GM18519 (cell line): ENCODE results near the gene EXOSC3.
"Not testable (repeated sequence)": the region's sequence is repeated elsewhere in the genome, so short reads cannot be mapped to it uniquely, and the experiment has no call there.

Experiments used
- ATAC-seq: cut with Tn5 transposase; IDR thresholded peaks from one replicate; pipeline ENCODE4 v1.9.1; 2021; ENCODE audit warnings: mild to moderate bottlenecking, moderate library complexity; ENCODE audit not compliant: unreplicated experiment, low FRiP score

Gene EXOSC3

DNA sequence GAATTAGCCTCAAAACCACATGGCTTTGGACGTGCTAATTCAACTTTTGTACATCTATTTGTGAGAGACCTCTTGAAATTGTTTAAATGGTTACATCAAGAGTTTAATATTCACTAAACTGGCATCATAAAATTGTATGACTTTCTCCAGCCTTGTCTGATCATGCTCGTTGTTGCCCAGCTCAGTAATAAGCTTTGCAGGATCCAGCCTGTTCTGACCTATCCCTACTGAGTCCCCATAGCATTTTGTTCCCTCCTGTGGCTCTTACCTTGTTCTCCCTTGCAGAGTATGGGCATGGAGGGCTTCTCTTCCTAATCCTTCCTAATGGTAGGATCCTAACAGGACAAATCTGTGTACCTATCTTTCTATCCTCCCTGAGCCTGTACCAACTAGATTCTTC, 6.3 kb downstream of the EXOSC3 start:
- no peak for ATAC-seq

DNA sequence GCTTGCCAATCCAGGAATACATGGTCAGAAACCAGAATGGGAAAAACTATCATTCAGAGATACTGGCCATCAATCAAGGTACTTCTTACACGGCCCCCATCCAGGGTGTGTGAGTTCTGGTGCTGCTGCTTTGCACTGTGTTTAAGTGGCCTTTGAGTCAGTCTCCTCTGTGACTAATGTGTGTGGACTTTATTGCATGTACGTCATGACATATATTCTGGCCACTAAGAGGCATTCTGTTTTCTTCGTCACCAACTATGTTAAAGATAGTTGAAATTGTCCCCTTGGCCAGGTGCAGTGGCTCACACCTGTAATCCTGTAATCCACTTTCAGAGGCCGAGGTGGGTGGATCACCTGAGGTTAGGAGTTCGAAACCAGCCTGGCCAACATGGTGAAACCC, 8.5 kb downstream of the EXOSC3 start:
- no peak for ATAC-seq

DNA sequence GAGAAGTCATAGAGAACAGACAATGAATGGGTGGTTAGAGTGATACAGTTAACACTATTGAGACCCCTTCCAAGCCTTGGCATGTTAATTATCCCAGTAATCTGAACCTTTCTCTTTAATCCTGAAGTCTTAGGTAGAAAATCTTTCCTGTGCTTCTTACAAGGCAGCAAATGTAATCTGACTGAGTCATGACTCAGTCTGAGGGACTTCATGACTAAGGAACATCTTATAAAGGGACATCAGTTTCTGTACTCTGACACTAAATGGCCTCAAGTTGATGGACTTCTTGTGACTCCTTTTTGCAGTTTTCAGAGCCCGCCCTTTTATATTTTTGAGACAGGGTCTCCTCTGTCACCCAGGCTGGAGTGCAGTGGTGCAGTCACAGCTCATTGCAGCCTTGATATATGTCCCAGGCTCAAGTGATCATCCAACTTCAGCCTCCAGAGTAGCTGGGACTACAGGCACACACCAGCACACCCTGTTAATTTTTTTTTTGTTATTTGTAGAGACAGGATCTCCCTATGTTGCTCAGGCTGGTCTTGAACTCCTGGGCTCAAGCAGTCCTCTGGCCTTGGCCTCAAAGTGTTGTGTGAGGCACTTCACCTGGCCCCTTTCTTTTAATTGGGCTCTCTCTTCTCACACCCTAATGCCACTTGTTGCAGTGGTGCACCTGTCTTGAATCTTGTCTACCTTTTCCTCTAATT, 9.5 kb downstream of the EXOSC3 start:
- no peak for ATAC-seq

DNA sequence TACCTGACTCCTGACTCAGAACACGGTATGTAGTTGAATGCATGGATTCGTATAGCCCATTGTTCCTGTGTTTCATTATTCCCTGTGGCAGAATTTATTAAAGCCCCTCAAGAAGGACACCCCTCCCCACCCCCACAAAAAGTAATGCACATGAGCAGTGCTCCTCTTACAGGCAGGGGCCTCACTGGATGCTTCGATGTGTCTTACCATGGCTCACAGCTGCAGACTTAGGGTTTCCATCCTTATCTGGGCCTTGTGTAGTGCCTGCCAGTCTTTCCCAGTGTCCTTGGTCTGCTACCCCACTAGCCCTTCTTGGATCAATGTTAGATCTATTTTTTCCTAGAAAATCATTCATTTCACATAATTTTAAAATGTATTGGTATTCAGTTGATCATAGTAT, 14.9 kb downstream of the EXOSC3 start:
- ATAC-seq = no peak

DNA sequence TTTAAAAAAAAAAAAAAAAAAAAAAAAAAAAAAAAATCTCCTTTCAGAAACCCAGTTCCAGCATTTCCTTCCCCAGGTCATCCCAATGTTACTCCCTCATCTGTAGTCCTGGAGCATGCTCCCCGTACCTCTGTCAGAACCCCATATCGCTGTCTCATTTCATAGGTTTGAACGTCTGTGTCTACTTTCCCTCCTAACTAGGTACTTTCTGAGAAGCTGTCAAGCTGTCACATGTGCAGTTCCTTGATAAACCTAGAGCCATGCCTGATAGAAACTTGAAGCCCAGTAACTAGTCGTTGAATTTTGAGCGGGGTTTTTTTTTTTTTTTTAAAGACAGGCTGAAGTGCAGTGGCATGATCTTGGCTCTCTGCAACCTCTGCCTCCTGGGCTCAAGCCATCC, 15.6 kb downstream of the EXOSC3 start:
- ATAC-seq = no peak

DNA sequence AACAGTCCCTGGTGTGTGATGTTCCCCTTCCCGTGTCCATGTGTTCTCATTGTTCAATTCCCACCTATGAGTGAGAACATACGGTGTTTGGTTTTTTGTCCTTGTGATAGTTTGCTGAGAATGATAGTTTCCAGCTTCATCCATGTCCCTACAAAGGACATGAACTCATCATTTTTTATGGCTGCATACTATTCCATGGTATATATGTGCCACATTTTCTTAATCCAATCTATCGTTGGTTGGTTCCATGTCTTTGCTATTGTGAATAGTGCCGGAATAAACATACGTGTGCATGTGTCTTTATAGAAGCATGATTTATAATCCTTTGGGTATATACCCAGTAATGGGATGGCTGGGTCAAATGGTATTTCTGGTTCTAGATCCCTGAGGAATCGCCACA, 19.6 kb downstream of the EXOSC3 start:
- not testable (repeated sequence) for ATAC-seq

DNA sequence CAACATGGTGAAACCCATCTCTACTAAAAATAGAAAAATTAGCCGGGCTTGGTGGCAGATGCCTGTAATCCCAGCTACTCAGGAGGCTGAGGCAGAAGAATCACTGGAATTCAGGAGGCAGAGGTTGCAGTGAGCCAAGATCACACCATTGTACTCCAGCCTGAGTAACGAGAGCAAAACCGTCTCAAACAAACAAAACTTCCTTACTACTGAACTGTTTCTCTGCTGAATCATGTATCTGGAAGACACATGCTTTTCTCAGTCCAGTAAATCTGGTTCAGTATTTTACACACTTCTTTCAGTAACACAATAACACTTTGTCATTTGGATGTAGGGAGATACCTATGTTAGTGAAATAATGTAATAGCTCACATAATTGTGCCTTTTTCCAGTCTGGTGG, 23.4 kb downstream of the EXOSC3 start:
- no peak for ATAC-seq

DNA sequence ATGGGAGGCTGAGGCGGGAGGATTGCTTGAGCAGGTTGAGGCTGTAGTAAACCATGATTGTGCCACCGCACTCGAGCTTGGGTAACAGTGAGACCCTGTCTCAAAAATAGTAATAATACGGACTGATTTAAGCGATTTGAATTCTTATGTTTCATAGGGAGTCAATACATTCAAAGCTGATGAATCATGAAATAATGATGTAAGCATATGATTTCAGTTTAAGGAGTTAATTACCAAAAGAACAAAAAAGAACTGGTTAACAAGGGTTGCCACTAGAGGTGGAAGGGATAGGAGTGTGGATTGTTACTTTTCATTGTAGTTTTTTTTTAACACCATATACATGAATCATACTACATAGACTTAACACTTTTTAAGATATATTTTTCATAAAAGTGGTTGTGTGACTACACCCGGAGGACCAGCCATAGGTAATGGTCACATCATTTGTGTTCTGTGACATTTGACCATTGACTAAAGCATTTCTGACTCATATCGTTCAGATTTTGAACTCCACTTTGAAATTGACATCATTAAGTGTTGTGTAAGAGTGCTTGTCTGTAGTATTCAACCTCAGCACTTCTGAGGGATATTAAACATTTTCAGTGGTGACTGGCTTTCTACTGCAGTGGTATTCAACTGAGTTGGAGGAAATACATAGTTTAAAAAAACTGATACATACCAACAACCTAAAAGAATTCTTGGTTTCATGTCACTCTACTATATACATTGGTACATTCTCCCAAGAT, 24.3 kb downstream of the EXOSC3 start:
- no peak for ATAC-seq

DNA sequence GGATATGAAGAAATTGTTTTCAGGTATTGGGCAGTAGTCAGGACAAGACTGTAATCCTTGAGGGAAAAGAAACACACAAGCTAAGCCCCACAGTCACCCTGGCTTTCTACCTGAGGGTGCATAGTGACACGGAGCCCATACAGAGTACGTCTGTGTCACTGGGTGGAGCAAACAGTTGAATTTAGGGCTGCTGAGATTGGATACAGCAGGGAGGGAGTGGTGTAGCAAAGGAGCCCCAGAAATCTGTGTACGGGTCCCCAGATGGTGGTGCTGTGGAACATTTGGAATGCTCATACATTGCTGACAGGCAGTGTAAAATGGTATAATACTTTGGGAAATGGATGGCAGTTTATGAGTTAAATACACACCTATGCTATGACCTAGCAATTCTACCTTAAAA, 26.1 kb downstream of the EXOSC3 start:
- no peak for ATAC-seq

DNA sequence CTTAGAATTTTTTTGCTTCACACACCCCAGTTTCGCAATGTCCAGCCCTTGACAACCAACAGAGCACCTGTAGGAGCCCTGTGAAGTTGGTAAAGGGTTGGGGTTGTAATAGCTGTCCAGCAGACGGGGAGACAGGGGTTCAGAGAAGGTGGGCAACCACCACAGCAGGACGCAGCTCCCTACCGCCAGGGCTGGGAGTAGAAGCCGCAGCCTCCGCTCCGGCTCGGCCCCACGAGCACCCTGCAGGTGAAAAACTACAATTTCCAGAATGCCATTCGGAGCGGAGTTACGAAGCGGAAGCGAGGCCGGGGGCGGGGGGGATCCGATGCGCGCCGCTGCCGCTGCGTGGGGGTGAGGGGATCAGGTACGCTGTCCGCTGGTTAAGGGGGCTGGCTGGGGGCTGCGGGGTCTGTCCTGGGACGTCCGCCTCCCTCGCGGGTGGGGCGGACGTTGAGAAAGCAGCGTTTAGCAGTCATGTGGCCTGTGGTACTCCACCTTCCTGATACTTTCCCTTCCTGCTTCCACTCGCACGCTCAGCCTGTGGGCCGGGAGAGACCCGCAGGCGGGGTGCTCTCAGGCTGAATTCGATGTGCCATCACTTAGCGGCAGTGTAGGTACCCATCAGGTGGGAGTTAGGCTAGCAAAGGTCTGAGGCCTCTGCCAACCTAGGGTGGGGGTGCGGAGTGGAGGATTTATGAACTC, 31.2 kb downstream of the EXOSC3 start, which contains the start of gene TRMT10B:
Gene TRMT10B, plus strand, starts transcription at position 317 of the 702 bp plus-strand sequence. CDS start 8,127 bp downstream, outside the sequence.
- peak; percentile 79 for ATAC-seq

DNA sequence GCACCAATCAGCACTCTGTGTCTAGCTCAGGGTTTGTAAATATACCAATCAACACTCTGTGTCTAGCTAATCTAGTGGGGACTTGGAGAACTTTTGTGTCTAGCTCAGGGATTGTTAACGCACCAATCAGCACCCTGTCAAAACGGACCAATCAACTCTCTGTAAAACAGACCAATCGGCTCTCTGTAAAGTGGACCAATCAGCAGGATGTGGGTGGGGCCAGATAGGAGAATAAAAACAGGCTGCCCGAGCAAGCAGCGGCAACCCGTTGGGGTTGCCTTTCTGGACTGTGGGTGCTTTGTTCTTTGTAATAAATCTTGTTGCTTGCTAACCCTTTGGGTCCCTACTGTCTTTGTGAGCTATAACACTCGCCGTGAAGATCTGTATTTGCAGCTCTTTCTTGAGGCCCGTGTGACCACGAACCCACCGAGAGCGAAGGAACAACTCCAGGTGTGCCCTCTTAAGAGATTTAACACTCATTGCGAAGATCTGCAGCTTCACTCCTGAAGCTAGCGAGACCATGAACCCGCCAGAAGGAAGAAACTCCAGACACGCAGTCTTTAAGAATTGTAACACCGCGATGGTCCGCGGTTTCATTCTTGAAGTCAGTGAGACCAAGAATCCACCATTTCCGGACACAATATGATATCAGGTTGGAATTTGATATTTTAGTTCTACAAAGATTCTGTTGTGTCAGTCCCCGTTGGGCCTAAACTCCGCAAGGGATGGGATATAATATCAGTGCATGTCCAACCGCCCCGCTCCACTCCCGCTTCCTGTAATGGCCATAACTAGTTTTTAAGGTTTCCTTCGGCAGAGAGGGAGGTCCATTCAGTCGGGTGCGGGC, 32.0 kb downstream of the EXOSC3 start:
- no peak for ATAC-seq

DNA sequence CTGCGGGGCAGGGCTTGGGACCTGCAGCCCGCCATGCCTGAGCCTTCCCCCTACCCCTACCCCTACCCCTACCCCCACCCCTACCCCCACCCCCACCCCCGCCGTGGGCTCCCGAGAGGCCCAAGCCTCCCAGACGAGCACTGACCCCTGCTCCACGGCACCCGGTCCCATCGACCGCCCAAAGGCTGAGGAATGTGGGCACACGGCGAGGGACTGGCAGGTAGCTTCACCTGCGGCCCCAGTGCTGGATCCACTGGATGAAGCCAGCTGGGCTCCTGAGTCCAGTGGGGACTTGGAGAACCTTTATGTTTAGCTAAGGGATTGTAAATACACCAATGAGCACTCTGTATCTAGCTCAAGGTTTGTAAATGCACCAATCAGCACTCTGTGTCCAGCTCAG, 32.8 kb downstream of the EXOSC3 start:
- ATAC-seq = not testable (repeated sequence)

DNA sequence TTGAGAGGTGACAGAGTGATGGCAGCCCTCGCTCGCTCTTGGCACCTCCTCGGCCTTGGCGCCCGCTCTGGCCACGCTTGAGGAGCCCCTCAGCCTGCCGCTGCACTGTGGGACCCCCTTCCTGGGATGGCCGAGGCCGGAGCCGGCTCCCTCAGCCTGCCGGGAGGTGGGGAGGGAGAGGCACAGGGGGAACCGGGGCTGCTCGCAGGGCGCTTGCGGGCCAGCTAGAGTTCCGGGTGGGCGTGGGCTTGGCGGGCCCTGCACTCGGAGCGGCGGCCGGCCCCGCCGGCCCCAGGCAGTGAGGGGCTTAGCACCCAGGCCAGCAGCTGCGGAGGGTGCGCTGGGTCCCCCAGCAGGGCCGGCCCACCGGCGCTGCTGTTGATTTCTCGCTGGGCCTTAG, 33.2 kb downstream of the EXOSC3 start:
- ATAC-seq = not testable (repeated sequence)

DNA sequence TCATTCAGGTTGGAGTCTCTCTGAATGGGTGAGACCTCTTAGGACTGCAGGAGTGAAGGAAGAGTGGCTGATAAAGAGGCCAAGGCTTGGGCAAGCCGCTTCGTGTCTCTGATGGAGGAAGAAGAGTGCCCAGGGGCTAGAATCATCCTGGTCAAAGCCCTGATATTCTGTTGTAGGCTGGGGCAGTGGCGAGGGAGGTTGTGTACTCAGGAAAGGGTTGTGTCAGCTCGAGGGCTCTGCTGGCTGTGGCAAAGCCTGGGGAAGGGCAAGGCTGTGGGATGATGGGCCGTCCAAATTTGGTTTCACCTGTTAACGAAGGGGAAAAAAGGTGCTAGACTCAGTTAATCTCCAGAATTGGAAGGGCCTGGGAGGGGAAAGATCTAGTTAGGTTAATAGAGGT, 33.7 kb downstream of the EXOSC3 start:
- ATAC-seq = no peak

DNA sequence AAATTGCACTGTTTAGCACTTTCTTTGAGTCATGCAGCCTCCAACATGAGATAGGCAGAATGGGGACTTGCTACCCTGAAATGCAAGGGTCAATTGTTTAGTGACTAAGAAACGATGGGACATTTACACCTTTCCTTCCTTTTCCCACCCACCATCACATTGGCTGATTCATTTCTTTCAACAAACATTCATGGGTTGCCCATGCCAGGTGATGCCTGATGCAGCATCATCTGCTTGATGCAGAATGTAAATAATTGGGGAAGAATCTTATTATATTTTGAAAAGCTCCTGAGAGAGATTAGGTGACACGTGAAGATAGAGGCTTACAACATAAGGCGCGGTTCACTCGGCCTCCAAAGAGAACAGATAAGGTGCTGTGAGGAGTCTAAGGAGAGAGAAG, 35.7 kb downstream of the EXOSC3 start:
- ATAC-seq = no peak

DNA sequence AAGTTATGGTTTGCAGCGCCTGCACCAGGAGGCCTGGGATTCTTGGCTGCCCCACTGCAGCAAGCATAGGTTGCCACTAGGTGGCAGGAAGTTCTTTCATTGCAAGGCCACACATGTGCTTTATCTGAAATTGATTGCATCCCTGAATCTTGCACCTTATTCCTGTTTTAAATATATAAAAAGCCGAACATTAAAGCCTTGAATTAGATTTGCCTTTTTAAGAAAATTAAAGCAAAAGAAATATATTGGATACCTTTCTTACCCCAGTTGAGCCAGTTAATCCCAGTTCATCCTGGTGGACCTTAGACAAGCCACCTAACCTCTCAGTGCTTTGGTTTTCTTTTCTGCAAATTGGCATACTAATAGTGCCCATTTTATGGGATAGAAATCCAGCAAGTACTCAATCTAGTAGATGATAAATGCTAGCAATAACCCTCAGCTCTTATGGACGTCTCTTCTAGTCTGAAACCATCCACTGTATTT, 37.6 kb downstream of the EXOSC3 start:
- ATAC-seq = peak; percentile 80

DNA sequence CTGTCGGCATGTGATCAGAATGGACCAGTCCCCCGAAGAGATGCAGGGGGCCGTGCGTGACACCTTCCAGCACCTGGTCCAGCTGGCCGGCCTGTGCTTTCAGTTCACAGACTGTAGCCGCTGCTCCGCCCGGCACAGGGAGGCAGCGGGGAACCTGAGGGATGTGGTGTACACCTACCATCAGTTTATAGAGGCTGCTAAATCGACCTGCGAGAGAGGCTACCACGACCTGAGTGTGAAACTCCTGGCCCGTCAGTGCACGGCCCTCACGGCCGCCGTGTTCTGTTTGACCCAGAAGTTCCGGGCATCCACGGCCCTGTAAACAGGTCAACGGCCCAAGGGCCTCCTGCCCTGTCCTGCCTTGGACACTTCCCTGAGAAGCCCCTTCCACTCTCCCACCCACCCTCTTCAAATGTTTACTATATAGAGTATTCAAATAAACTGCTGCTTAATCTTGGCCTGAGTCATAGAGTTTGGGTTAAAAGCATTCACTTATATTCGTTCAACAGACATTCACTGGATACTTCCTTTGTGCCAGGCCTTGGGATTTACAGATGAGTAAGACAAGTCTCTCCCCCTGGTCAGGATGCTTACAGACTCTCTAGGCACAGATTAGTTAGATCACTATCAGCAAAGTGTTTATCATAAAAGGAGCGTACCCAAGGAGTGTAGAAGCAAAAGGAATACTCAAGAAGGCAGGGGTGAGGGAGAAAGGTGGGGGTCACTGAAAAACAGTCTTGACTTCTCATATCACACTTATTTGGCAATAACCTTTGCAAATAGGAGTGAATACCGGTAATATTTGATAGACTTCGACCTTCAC, 38.2 kb downstream of the EXOSC3 start:
- no peak for ATAC-seq

DNA sequence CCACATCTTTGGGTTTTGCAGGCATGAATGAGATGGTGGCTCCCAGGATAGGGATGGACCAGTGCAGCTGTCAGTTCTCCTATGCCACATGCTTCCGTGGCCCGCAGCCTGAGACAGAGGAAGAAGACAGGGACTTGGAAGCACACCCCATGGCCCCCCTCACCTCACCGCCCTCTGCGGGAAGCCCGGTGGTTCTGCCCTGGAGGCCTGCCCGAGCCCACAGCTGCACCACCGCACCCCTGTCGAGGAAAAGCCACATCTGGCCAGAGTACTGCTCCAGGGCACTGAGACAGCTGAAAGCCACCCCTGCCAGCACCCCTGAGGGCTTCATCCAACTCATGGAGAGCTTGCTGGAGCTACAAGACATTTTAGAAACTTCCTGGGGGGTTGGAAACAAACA, 38.9 kb downstream of the EXOSC3 start:
- ATAC-seq = no peak

DNA sequence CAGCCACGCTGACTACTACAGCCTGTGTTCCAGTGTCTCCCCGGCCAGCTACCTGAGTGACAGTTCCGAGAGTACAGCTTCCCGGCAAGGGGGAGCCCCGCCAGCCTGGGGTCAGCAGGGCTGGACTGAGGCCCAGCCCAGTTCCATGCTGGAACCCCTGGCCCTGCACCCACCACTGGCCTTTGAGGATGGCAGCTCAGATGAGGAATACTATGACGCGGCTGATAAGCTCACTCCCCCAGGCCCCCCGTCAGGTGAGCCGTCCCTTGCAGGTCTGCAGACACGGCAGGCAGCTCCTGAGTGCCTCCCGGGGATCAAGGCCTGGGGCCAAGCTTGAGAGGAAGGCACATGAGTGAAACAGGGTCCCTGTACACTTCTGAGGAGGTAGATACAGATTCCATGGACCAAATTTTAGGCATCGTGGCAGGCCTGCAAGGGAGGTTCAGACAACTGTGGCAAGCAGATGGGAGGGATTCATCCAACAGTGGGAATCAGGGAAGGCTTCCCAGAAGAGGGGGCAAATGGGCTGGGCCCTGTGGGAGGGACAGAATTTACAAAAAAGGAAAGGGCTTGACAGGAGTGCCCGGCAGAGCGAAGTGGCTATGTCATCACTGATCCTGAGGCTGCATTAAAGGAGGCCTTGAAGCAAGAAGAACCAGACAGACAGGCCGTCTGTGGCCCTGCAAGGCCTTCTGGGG, 44.1 kb downstream of the EXOSC3 start:
- ATAC-seq = no peak
